ENCODE data around the gene ACOT7.

ACOT7 gene

DNA sequence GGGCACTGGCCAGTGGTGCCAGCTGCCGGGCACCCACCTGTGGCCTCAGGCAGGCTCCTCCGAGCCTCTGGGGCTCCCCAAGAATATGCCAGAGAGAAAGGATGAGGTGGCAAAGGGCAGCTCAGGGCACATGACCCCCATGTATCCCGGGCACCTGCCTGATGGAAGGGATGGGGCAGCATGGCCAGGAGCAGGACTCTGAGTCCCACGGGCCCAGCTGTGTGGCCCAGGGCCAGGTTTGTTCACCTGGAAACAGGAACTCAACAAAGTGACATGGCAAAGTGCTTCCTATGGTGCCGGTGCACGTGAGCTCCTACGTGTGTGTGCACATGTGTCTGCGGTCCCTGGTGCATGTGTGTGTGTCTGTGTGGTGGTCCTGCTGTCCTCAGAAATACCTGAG lies 123.2 kb downstream of the ACOT7 start:
- Histone ChIP-seq H3K9ac (no peak overlapping the region), H3K4me1 (ENCODE audit: low read depth, poor library complexity, severe bottlenecking) (no peaks in the 10 kb centered on the region), H3K4me3 (IDR thresholded peaks at IDR 0.05; ENCODE audit: insufficient read depth, low read depth, low read length) (no peak overlapping the region), H3K4me2 (no peak overlapping the region), H4K20me1 (ENCODE audit: insufficient read depth) (no peaks in the 10 kb centered on the region), H3K27me3 (ENCODE audit: insufficient read depth, low read depth) (no peaks in the 10 kb centered on the region), H3K27ac (no peak overlapping the region), H3K36me3 (ENCODE audit: insufficient read depth) (no peaks in the 10 kb centered on the region), H2AFZ (ENCODE audit: low read depth) (no peak overlapping the region), H3K79me2 (ENCODE audit: insufficient read depth, low read depth) (no peaks in the 10 kb centered on the region)
- TF ChIP-seq, protein P1, sequence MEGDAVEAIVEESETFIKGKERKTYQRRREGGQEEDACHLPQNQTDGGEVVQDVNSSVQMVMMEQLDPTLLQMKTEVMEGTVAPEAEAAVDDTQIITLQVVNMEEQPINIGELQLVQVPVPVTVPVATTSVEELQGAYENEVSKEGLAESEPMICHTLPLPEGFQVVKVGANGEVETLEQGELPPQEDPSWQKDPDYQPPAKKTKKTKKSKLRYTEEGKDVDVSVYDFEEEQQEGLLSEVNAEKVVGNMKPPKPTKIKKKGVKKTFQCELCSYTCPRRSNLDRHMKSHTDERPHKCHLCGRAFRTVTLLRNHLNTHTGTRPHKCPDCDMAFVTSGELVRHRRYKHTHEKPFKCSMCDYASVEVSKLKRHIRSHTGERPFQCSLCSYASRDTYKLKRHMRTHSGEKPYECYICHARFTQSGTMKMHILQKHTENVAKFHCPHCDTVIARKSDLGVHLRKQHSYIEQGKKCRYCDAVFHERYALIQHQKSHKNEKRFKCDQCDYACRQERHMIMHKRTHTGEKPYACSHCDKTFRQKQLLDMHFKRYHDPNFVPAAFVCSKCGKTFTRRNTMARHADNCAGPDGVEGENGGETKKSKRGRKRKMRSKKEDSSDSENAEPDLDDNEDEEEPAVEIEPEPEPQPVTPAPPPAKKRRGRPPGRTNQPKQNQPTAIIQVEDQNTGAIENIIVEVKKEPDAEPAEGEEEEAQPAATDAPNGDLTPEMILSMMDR (conservative IDR thresholded peaks at IDR 0.05; ENCODE audit: low read depth, low read length) = no peak

DNA sequence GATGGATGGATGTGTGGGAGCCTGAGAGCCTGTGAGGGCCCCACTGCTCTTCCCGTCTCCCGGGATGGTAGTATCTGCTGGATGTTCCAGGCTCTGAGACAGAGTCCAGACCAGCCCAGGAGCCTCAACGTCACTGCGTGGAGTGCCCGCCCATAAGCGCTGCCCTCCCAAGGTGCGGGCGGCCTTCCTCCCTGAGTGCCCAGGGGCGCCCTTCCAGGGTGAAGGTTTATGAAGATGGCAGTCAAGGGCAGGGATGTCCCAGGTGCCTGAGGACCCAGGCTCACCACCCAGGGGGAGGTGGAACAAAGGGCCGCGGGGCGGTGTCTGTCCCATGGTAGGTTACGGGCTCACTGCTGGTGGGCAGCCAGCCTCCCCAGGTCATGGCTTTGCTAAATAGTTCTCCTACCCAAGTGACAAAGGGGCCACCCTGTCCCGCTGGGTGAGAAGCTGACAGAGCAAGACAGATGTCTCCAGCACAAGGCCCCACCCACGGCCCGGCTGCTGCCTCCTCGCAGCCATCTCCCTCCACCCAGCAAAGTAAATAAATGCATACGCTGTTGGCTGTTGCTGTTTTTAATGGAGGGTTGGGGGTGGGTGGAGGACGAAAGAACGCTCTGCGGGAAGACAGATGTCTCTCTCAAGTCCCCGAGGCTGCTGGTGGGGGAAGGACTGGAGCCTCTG lies 123.7 kb downstream of the ACOT7 start:
- Histone ChIP-seq H3K9ac (no peak overlapping the region), H3K36me3 (ENCODE audit: insufficient read depth) (no peaks in the 10 kb centered on the region), H3K4me3 (IDR thresholded peaks at IDR 0.05; ENCODE audit: insufficient read depth, low read depth, low read length) (no peak overlapping the region), H3K4me2 (no peak overlapping the region), H3K27ac (no peak overlapping the region), H3K79me2 (ENCODE audit: insufficient read depth, low read depth) (no peaks in the 10 kb centered on the region), H3K27me3 (ENCODE audit: insufficient read depth, low read depth) (no peaks in the 10 kb centered on the region), H2AFZ (ENCODE audit: low read depth) (no peak overlapping the region), H3K4me1 (ENCODE audit: low read depth, poor library complexity, severe bottlenecking) (no peaks in the 10 kb centered on the region), H4K20me1 (ENCODE audit: insufficient read depth) (no peaks in the 10 kb centered on the region)
- TF ChIP-seq, protein P1 (conservative IDR thresholded peaks at IDR 0.05; ENCODE audit: low read depth, low read length) = no peak

DNA sequence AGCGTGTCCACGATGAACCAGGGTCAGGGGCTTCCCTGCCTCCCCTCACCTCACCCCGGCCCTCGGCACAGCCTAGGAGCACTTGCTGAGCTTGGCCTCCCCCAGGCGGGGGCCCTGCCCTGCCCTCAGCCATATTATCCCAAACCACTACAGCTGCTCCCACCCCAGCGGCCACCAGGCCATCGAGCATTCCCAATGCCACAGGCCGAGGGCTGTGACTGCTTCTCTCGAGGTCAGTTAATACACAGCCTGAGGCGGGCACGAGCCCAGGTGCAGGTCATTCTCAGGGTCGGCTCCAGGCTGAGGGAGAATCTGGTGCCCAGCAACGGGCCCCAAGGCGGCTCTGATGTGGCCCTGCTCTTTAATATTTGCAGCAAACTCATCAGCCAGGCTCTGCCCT lies 124.3 kb downstream of the ACOT7 start:
- TF ChIP-seq, protein P1 (conservative IDR thresholded peaks at IDR 0.05; ENCODE audit: low read depth, low read length) = no peak
- Histone ChIP-seq H3K4me2 (no peak overlapping the region), H3K9ac (no peak overlapping the region), H3K79me2 (ENCODE audit: insufficient read depth, low read depth) (no peaks in the 10 kb centered on the region), H3K4me3 (IDR thresholded peaks at IDR 0.05; ENCODE audit: insufficient read depth, low read depth, low read length) (no peak overlapping the region), H2AFZ (ENCODE audit: low read depth) (no peak overlapping the region), H3K4me1 (ENCODE audit: low read depth, poor library complexity, severe bottlenecking) (no peaks in the 10 kb centered on the region), H3K27me3 (ENCODE audit: insufficient read depth, low read depth) (no peaks in the 10 kb centered on the region), H3K36me3 (ENCODE audit: insufficient read depth) (no peaks in the 10 kb centered on the region), H4K20me1 (ENCODE audit: insufficient read depth) (no peaks in the 10 kb centered on the region), H3K27ac (no peak overlapping the region)

DNA sequence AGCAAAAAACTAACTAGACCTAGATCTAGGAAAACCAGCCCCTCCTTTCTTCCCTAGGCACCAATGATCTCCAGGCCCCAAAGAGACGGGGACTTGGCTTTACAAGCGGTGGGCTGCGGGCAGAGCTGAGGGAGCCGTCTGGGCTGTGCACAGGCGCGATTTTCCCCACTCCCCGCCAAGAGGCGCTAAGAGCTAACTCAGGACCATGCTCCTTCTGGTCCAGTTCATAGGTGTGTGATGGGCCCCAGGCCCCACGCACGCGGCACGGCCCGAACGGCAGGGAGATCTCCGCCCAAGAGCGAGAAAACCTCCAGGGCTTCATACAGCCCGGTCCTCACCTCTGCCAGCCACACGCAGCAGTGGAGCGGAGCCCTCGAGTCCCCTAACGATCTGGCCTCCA lies 125.2 kb downstream of the ACOT7 start:
- Histone ChIP-seq H3K27me3 (ENCODE audit: insufficient read depth, low read depth) (no peaks in the 10 kb centered on the region), H3K9ac (no peak overlapping the region), H4K20me1 (ENCODE audit: insufficient read depth) (no peaks in the 10 kb centered on the region), H3K4me2 (no peak overlapping the region), H3K4me1 (ENCODE audit: low read depth, poor library complexity, severe bottlenecking) (no peaks in the 10 kb centered on the region), H3K36me3 (ENCODE audit: insufficient read depth) (no peaks in the 10 kb centered on the region), H3K79me2 (ENCODE audit: insufficient read depth, low read depth) (no peaks in the 10 kb centered on the region), H3K4me3 (IDR thresholded peaks at IDR 0.05; ENCODE audit: insufficient read depth, low read depth, low read length) (no peak overlapping the region), H2AFZ (ENCODE audit: low read depth) (no peak overlapping the region), H3K27ac (no peak overlapping the region)
- TF ChIP-seq, protein P1 (conservative IDR thresholded peaks at IDR 0.05; ENCODE audit: low read depth, low read length) = no peak
